Activated CD4-positive, alpha-beta T cell treated with anti-CD3 and anti-CD28 coated beads, Interleukin-2, Interleukin-4, amounts not matched to agents 100 ng/mL and 50 ng/mL, durations not matched to agents 16 hours and 8 hours (primary cell): ENCODE data around the gene OR14A2.
"Not testable (repeated sequence)": the region's sequence is repeated elsewhere in the genome, so short reads cannot be mapped to it uniquely, and the experiment has no call there.

Experiments
- DNase-seq: peaks from one replicate; pipeline ENCODE4 v3.0.0-alpha.2; 2020; ENCODE audit warnings: low spot score

OR14A2 gene

GRCh38 chr1:247748041-247748440, at the start of gene OR14A2:
OR14A2 (minus strand) TSS chr1:247748141.
- no peak for DNase-seq

GRCh38 chr1:247797518-247797917, 49.6 kb upstream of the OR14A2 start:
- no peak for DNase-seq

- DNase-seq, result no peak
These were observed 21.7 kb upstream of the OR14A2 start for GRCh38 chr1:247769603-247770002.

GRCh38 chr1:247760456-247760855, 12.5 kb upstream of the OR14A2 start, which contains the start of gene OR1C1:
OR1C1 (minus strand) TSS chr1:247760556; CDS start chr1:247758406, 2,150 bp downstream.
- no peak for DNase-seq

GRCh38 chr1:247754311-247754710, 6.4 kb upstream of the OR14A2 start:
- DNase-seq, result not testable (repeated sequence)

- no peak for DNase-seq
These were observed 1.9 kb upstream of the OR14A2 start for GRCh38 chr1:247749870-247750269.

- no peak for DNase-seq
These were observed 325 bp downstream of the OR14A2 start for GRCh38 chr1:247747616-247748015.

GRCh38 chr1:247746391-247746935, 1.5 kb downstream of the OR14A2 start:
- no peak for DNase-seq

GRCh38 chr1:247742215-247742760, 5.7 kb downstream of the OR14A2 start:
- DNase-seq, result not testable (repeated sequence)

- no peak for DNase-seq
These were observed 6.2 kb downstream of the OR14A2 start for GRCh38 chr1:247741756-247742155.

- no peak for DNase-seq
These were observed 7.2 kb downstream of the OR14A2 start for GRCh38 chr1:247740721-247741120.

GRCh38 chr1:247738315-247738714, 9.6 kb downstream of the OR14A2 start, which contains the start of gene OR14K1:
OR14K1 (plus strand) TSS chr1:247738615; CDS start chr1:247738615, 0 bp downstream.
- no peak for DNase-seq

GRCh38 chr1:247721222-247721621, 26.7 kb downstream of the OR14A2 start:
- no peak for DNase-seq

GRCh38 chr1:247716546-247716945, 31.4 kb downstream of the OR14A2 start, which contains the start of gene OR6F1:
OR6F1 (minus strand) TSS chr1:247716646; CDS start chr1:247712755, 3,891 bp downstream.
- no peak for DNase-seq

GRCh38 chr1:247713753-247714152, 34.2 kb downstream of the OR14A2 start:
- no peak for DNase-seq

GRCh38 chr1:247710681-247711080, 37.3 kb downstream of the OR14A2 start:
- DNase-seq, result not testable (repeated sequence)

- DNase-seq, result no peak
These were observed 46.6 kb downstream of the OR14A2 start for GRCh38 chr1:247701338-247701737.

GRCh38 chr1:247681288-247681897, 66.5 kb downstream of the OR14A2 start:
- DNase-seq, result peak; percentile 63

- no peak for DNase-seq
These were observed 67.8 kb downstream of the OR14A2 start for GRCh38 chr1:247680171-247680570.

GRCh38 chr1:247679639-247680038, 68.3 kb downstream of the OR14A2 start, which contains the start of gene OR13G1:
OR13G1 (minus strand) TSS chr1:247679739; CDS start chr1:247673041, 6,698 bp downstream.
- no peak for DNase-seq
